T-helper 2 cell treated with Interferon-gamma antibody and Interleukin-4, amounts not matched to agents 5 μg/mL and 100 μg/mL, for 36 hours (primary cell): ENCODE data around the gene MAGEF1.

Experiments
- DNase-seq: peaks from one replicate; pipeline ENCODE4 v3.0.0; 2021; ENCODE audit warnings: low spot score
- H3K27ac Mint-ChIP-seq: one replicate; pipeline ENCODE4 v1.8.0; 2021; ENCODE audit warnings: mild to moderate bottlenecking, mixed read lengths
- H3K27me3 Mint-ChIP-seq: one replicate; pipeline ENCODE4 v1.8.0; 2021; ENCODE audit warnings: low read depth, mixed read lengths
- H3K36me3 Mint-ChIP-seq: one replicate; pipeline ENCODE4 v1.8.0; 2021; ENCODE audit warnings: low read depth, mixed read lengths
- H3K4me1 Mint-ChIP-seq: one replicate; pipeline ENCODE4 v1.8.0; 2021; ENCODE audit warnings: low read depth, mixed read lengths
- H3K4me3 Mint-ChIP-seq: one replicate; pipeline ENCODE4 v1.8.0; 2022; ENCODE audit warnings: mild to moderate bottlenecking, moderate library complexity, mixed read lengths
- H3K9me3 Mint-ChIP-seq: one replicate; pipeline ENCODE4 v1.8.0; 2021; ENCODE audit warnings: mixed read lengths

Gene MAGEF1

DNA sequence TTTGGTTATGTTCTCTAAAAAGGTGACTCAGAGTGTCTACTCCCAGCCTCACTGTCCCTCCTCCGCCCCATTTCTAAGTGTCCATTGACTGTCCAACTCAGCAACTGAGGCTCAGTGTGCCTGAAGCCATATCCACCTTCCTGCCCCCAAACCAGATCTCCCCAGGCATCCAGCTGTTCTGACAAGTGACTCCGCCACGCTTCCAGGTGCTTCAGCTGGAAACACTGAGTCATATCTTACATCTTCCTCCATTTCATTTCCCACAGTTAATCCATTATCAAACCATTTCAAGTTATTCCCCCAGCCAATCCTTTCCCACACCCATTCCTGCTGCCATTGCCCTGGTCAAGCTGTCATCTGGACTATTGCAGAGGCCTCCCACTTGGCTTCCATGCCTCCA, 17.1 kb downstream of the MAGEF1 start:
- no peaks in the 10 kb centered on the region for H3K4me1 Mint-ChIP-seq
- H3K27ac Mint-ChIP-seq, result no peak overlapping the region
- no peaks in the 10 kb centered on the region for H3K36me3 Mint-ChIP-seq
- peaks cover 17% of the 10 kb centered on the region for H3K27me3 Mint-ChIP-seq
- no peak overlapping the region for H3K4me3 Mint-ChIP-seq
- peaks cover under 1% of the 10 kb centered on the region for H3K9me3 Mint-ChIP-seq
- DNase-seq, result no peak

DNA sequence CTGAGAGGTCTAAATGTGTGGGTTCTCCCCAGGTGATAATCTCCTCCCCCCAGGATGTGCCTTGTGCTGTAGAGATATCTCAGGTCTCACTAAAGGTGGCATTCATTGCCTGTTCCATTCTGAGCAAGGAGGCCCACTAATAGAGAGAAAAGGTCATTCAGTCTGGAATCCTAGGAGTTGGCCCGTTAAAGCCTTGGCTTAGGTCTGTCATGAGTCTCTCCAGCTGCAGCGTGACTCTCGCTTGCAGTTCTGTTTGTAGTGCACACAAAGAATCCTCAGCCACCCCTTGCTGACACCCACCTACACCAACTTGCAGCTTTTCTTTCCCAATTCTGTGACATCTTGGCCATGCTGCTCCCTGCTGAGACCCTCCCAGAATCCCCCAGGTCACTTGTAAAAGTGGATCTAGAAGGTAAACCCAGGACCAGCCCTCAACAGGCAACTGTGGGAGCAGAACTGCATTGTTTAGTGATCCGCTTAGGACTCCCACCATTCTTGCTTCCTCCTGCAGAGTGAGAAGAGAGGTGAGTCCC, 17.7 kb downstream of the MAGEF1 start:
- Mint-ChIP-seq H3K27ac (no peak overlapping the region), H3K36me3 (no peaks in the 10 kb centered on the region), H3K9me3 (no peaks in the 10 kb centered on the region), H3K4me3 (no peak overlapping the region), H3K27me3 (peaks cover 16% of the 10 kb centered on the region), H3K4me1 (no peaks in the 10 kb centered on the region)
- DNase-seq, result no peak

DNA sequence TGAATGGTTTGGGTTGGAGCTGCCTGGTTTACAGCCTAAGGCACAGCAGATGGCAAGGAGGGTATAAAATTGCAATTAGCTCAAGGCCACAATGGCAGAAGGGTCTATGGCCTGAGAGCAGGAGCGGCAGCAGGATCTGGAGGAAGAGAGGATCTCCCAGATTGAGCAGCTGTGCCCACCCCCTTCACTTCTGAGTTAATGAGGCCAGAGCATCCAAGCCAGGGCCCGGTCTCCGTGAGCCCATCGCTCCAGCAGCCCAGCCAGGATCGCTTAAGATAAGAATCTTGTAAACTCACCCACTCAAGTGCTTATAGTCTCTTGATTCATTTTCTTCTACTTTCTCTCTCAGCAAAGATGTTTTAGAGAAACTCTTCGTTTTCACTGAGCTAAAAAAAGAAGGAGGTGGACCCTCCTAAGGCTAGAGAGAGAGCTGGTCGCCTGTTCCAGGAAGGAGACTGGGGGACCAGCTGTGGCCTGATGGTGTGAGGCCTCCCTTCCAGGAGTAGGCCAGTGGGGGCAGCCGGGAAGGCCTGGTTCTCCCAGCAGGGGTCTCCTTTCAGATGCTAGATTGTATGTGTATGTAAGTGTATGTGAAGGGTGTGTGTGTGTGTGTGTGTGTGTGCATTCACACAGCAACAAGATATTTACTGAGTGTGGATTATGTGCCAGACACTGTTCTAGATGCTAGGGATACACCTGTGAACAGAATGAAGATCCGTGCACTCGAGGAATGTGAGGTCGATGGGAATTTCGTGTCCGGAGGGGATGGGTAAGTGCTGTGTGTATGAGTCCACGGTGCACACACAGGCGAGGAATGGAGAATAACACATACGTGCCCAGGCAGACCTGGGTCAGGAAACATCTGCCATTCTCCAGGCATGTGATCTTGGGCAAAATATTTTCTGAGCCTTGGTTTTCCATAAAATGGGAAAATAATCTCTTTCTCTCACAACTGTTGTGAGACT, 18.6 kb downstream of the MAGEF1 start:
- Mint-ChIP-seq H3K27me3 (peaks cover 16% of the 10 kb centered on the region), H3K9me3 (no peaks in the 10 kb centered on the region), H3K27ac (no peak overlapping the region), H3K36me3 (no peaks in the 10 kb centered on the region), H3K4me1 (no peaks in the 10 kb centered on the region), H3K4me3 (no peak overlapping the region)
- DNase-seq, result no peak

DNA sequence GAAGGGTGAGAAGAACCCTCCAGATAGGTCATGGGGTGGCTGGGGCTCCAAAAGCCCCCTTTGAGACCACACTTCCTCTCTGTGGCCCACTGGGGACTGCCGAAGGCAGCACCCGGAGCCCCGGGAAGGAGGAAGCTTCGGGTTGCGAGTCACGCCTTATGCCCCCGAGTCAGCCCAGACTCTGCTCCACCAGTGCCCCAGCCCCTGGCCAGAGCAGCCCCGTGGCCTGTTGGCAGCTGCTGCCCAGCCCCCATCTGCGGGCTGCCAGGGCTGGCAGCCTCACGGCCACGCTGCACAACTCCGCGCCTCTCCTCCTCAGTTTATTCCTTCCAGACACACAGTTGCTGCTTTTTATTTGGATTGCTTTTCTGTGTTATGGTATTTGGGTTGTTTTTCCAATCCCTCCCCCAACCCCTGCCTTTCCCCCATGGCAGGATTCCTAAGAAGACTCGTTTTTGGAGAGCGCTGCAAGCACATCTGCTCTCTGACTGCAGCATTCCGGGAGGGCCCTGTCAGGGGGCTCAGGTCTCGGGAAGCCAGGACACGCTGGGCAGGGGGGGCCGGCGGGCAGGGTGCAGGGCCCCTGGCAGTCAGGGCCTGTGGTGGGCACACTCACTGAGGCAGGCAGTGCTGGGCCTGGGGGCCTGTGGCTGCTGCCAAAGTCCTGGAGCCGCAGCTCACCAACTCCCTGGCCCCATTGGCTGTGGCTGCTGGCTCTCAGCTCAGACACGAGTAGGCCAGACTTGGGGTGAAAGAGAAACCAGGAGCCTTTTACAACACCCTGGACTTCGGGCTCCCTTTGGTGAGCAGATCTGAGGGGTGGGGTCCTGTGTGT, 20.2 kb downstream of the MAGEF1 start:
- Mint-ChIP-seq H3K4me1 (no peaks in the 10 kb centered on the region), H3K27me3 (peaks cover 16% of the 10 kb centered on the region), H3K36me3 (no peaks in the 10 kb centered on the region), H3K27ac (no peak overlapping the region), H3K4me3 (no peak overlapping the region), H3K9me3 (no peaks in the 10 kb centered on the region)
- DNase-seq, result no peak

DNA sequence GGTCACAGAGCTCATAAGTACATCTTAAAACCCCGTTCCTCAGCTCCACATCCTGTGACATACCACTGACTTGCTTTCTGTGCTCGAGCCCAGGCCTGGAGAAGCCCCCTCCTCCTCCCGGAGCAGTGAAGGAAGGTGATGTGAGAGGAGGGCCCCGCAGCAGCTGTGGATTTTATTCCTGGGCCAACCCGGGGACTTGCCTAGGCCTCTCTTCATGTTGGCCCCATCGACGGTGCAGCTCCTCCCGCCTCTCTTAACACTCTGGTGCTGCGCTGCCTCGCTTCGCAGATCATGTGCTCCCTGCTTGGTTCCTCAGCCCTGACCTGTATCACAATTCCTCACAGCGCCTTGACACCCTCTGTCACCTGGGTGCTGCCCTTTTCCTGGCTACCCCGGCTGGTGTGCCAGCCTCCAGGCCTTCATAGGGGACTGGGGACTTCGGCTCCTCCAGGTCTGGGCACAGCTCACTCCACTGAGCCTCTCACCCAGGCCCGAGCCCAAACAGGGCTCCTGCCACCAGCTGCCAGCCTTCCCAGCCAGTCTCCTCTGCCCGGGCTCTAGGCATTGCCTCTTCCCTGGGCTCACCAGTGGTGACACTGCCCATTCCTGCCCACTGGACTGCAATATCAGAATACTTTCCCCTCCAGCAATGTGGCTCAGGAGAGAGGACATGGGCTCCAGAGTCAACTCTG, 21.5 kb downstream of the MAGEF1 start:
- Mint-ChIP-seq H3K4me3 (no peak overlapping the region), H3K27ac (no peak overlapping the region), H3K36me3 (no peaks in the 10 kb centered on the region), H3K27me3 (peaks cover 13% of the 10 kb centered on the region), H3K4me1 (no peaks in the 10 kb centered on the region), H3K9me3 (no peaks in the 10 kb centered on the region)
- DNase-seq, result no peak

DNA sequence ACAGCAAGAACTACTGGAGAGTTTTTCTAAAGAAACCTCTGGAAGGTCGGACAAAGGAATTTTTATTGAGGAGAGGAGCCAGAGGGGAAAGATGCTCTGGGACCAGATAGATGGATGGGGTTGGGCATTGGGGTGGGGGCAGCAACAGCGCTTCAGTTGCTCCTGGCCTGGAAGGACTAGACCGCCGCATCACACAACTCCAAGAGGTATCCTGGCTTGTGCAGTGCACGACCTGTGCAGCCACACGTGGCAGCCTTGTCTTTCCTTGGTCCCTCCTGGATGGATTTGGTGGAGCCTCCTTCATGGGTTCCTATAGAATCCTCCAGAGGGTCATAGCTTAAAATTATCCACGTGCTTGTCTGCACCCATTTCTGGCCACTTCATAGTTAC, 23.0 kb downstream of the MAGEF1 start:
- Mint-ChIP-seq H3K4me3 (no peak overlapping the region), H3K4me1 (no peaks in the 10 kb centered on the region), H3K27me3 (peaks cover 4% of the 10 kb centered on the region), H3K27ac (no peak overlapping the region), H3K36me3 (no peaks in the 10 kb centered on the region), H3K9me3 (no peaks in the 10 kb centered on the region)
- DNase-seq, result no peak

GRCh38 chr3:184688251-184688881, 23.5 kb downstream of the MAGEF1 start:
- Mint-ChIP-seq H3K27me3 (peaks cover 4% of the 10 kb centered on the region), H3K36me3 (no peaks in the 10 kb centered on the region), H3K9me3 (no peaks in the 10 kb centered on the region), H3K27ac (no peak overlapping the region), H3K4me1 (no peaks in the 10 kb centered on the region), H3K4me3 (no peak overlapping the region)
- DNase-seq, result no peak

- Mint-ChIP-seq H3K27me3 (peaks cover 4% of the 10 kb centered on the region), H3K9me3 (no peaks in the 10 kb centered on the region), H3K36me3 (no peaks in the 10 kb centered on the region), H3K27ac (no peak overlapping the region), H3K4me3 (no peak overlapping the region), H3K4me1 (no peaks in the 10 kb centered on the region)
- DNase-seq, result no peak
These were observed 24.4 kb downstream of the MAGEF1 start for GRCh38 chr3:184687363-184688015.

GRCh38 chr3:184685646-184686045, 26.2 kb downstream of the MAGEF1 start:
- DNase-seq, result no peak
- Mint-ChIP-seq H3K4me1 (no peaks in the 10 kb centered on the region), H3K4me3 (no peak overlapping the region), H3K27ac (no peak overlapping the region), H3K9me3 (no peaks in the 10 kb centered on the region), H3K27me3 (peaks cover under 1% of the 10 kb centered on the region), H3K36me3 (no peaks in the 10 kb centered on the region)

DNA sequence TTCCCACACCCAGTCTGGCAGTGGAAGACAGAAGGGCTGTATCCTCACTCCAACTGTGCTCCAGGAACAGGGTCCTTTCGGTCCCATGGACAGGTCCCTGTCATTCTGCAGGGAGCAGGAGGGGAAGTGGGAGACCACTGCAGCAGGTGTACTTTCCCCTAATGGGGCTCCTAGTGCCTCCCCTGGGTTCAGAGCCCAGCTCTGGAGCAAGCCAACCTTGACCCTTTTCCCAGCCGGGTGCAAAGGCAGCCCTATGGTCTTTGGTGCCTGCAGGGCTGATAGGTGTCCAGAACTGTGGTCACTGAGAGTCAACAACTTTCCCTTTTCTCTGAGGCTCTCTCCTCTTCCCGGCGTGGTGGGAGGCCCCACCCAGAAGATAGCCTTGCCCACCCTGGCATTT, 26.8 kb downstream of the MAGEF1 start:
- Mint-ChIP-seq H3K27ac (no peak overlapping the region), H3K36me3 (no peaks in the 10 kb centered on the region), H3K27me3 (no peaks in the 10 kb centered on the region), H3K9me3 (no peaks in the 10 kb centered on the region), H3K4me3 (no peak overlapping the region), H3K4me1 (no peaks in the 10 kb centered on the region)
- DNase-seq, result no peak

DNA sequence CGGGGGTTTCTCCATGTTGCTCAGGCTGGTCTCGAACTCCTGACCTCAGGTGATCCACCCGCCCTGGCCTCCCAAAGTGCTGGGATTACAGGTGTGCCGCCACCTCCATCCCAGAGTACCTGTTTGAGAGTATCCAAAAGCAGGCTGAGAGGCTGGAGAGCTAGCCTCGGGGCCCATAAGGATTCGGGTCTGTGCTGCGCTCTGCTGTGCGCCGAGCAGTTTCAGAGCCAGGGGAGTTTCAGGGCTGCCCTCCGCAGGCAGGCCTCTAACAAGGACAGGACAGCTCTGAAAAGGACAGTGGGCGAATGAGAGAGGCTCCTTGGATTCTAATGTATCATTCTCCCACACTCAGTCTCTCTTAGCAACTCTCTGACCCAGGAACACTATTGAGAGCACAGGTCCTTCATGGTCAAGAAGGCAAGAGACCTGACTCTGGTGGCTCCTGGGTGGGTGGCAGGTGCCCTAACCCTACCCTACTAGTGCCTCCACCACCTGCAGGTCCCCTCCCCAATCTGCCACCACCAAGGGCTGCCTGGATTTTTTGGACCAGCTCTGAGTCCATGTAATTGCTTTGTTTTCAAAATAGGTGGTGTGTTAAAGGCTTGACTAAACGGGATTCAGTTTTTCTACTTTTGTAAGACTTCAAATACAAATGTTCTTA, 27.8 kb downstream of the MAGEF1 start:
- no peaks in the 10 kb centered on the region for H3K4me1 Mint-ChIP-seq
- no peak overlapping the region for H3K27ac Mint-ChIP-seq
- H3K36me3 Mint-ChIP-seq, result no peaks in the 10 kb centered on the region
- no peak for DNase-seq
- H3K4me3 Mint-ChIP-seq, result no peak overlapping the region
- no peaks in the 10 kb centered on the region for H3K9me3 Mint-ChIP-seq
- no peaks in the 10 kb centered on the region for H3K27me3 Mint-ChIP-seq

DNA sequence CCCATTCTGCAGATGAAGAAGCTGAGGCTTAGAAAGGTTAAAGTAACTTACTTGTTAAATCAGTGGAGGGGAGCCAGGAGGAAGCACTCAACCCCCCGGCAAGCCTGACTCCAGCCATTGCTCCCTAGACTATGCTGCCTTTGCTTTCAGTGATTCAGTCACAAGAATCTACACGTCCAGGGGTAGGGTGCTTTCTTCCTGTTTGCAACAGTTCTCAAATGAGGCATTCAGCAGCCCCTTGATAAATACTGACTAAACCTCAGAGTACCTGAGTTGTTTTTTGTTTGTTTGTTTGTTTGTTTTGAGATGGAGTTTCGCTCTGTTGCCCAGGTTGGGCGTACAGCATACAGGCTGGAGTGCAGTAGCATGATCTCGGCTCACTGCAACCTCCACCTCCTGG, 28.6 kb downstream of the MAGEF1 start:
- no peak overlapping the region for H3K27ac Mint-ChIP-seq
- no peaks in the 10 kb centered on the region for H3K27me3 Mint-ChIP-seq
- H3K4me1 Mint-ChIP-seq, result no peaks in the 10 kb centered on the region
- no peak overlapping the region for H3K4me3 Mint-ChIP-seq
- DNase-seq, result no peak
- no peaks in the 10 kb centered on the region for H3K36me3 Mint-ChIP-seq
- no peaks in the 10 kb centered on the region for H3K9me3 Mint-ChIP-seq

DNA sequence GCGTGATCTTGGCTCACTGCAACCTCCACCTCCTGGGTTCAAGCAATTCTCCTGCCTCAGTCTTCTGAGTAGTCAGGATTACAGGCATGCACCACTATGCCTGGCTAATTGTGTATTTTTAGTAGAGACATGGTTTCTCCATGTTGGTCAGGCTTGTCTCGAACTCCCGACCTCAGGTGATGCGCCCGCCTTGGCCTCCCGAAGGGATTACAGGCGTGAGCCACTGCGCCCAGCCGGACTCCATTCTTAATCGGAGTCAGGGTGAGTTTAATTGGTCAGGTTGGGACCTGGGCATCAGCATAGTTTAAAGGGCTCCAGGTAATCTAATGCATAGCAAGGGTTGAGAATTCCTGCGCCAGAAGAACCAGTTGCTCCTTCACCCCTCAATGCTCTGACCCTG, 29.2 kb downstream of the MAGEF1 start:
- no peak for DNase-seq
- Mint-ChIP-seq H3K27ac (no peak overlapping the region), H3K9me3 (no peaks in the 10 kb centered on the region), H3K4me1 (no peaks in the 10 kb centered on the region), H3K4me3 (no peak overlapping the region), H3K36me3 (no peaks in the 10 kb centered on the region), H3K27me3 (no peaks in the 10 kb centered on the region)
